ENCODE measurements around the gene HLA-DRA.

GRCh38 chr6:32472781-32473375 is 33.2 kb downstream of the HLA-DRA start:
- no peak for TF ChIP-seq CTCF (IDR thresholded peaks at IDR 0.05; ENCODE audit: low read depth, low read length)
- no peak for TF ChIP-seq POLR2A (IDR thresholded peaks at IDR 0.05; ENCODE audit: extremely low read depth, insufficient read length)
- TF ChIP-seq MAX (IDR thresholded peaks at IDR 0.05; ENCODE audit: low read depth, low read length) = no peak

Data from NB4 (cell line).